CD4-positive, alpha-beta T cell (primary cell): Measurements from ENCODE around the gene FGFR4. TPM values are rescaled to one million over a fixed set of nuclear protein-coding genes. Genes with fewer than 3 reads are reported as not detected.

Source experiments
- ATAC-seq: fragments of 200-7000 bp; cut with Tn5 transposase; one replicate; pipeline ENCODE4 v1.10.0; 2022; ENCODE audit warnings: mild to moderate bottlenecking; ENCODE audit not compliant: poor library complexity
- CTCF ChIA-PET: fragments of 350-600 bp; sonication (Branson Sonifier 250); formaldehyde crosslinking; loops from one replicate; lab custom pipeline; 2021; ENCODE audit warnings: antibody characterized with exemption, inconsistent platforms; lab: Charles Lee
- POLR2A ChIA-PET: fragments of 350-600 bp; sonication (Branson Sonifier 250); formaldehyde crosslinking; loops from one replicate; lab custom pipeline; 2021; ENCODE audit warnings: antibody characterized with exemption, inconsistent platforms; lab: Charles Lee
- DNase-seq, 14 experiments: peaks; one replicate each; pipeline ENCODE4 v3.0.0-alpha.2; 2013 to 2020; ENCODE audit warnings: mixed read lengths in 2 of 14
- H3K27ac ChIP-seq, 2 donors: one replicate each; pipeline versions ENCODE4 v1.5.1 to v1.7.0; 2013; ENCODE audit warnings: low read length in 2 of 2, low read depth in 1 of 2, mild to moderate bottlenecking in 1 of 2
- H3K27me3 ChIP-seq, 2 experiments: 1 replicate in 1 of 2; 2 replicates in 1 of 2; pipeline versions ENCODE4 v1.6.1 to v1.7.0; 2013; ENCODE audit warnings: low read length in 2 of 2, control low read depth in 1 of 2, mild to moderate bottlenecking in 1 of 2, moderate library complexity in 1 of 2; ENCODE audit not compliant: insufficient read depth in 2 of 2, control insufficient read depth in 1 of 2
- H3K36me3 ChIP-seq: one replicate; pipeline ENCODE4 v1.6.1; 2013; ENCODE audit warnings: low read length, control low read depth; ENCODE audit not compliant: insufficient read depth
- H3K4me1 ChIP-seq: one replicate; pipeline ENCODE4 v1.6.1; 2013; ENCODE audit warnings: low read length, control low read depth; ENCODE audit not compliant: insufficient read depth
- H3K4me3 ChIP-seq: one replicate; pipeline ENCODE4 v1.5.1; 2013; ENCODE audit warnings: mild to moderate bottlenecking, low read length, moderate library complexity
- H3K9me3 ChIP-seq, 2 experiments: 1 replicate in 1 of 2; 2 replicates in 1 of 2; pipeline versions ENCODE4 v1.6.1 to v1.7.0; 2013; ENCODE audit warnings: low read length in 2 of 2, mild to moderate bottlenecking in 2 of 2, control low read depth in 1 of 2, moderate library complexity in 1 of 2; ENCODE audit not compliant: control insufficient read depth in 1 of 2, insufficient read depth in 1 of 2
- H3K27ac Mint-ChIP-seq: one replicate; pipeline ENCODE4 v1.8.0; 2020; ENCODE audit warnings: mixed read lengths
- H3K27me3 Mint-ChIP-seq: one replicate; pipeline ENCODE4 v1.8.0; 2021; ENCODE audit warnings: mixed read lengths
- H3K36me3 Mint-ChIP-seq: one replicate; pipeline ENCODE4 v1.8.0; 2021; ENCODE audit warnings: low read depth, mixed read lengths
- H3K4me1 Mint-ChIP-seq: one replicate; pipeline ENCODE4 v1.8.0; 2021; ENCODE audit warnings: low read depth, mixed read lengths
- H3K4me3 Mint-ChIP-seq: one replicate; pipeline ENCODE4 v1.8.0; 2020; ENCODE audit warnings: mild to moderate bottlenecking, mixed read lengths
- H3K9me3 Mint-ChIP-seq: one replicate; pipeline ENCODE4 v1.8.0; 2020; ENCODE audit warnings: mixed read lengths
- intact Hi-C, 2 experiments: fragments of 100-400 bp; cut with DNase I in 1 of 2; cut with micrococcal nuclease in 1 of 2; formaldehyde crosslinking; loops; one replicate each; pipeline versions ENCODE4 v1.15.1 to v1.9.0; 2023 to 2025; cut with DNase I, micrococcal nuclease
- total RNA-seq, 174 experiments: library from RNA in 2 of 174; stranded (reverse) in 2 of 174; gene quantifications; one replicate each; pipeline ENCODE4 v1.2.3 and lab custom pipeline; 2021 to 2026
- TF ChIP-seq, protein P1 (sequence below): fragments of 200-600 bp; IDR thresholded peaks from one replicate; pipeline ENCODE4 v1.8.0; 2022; ENCODE audit warnings: antibody characterized with exemption, mild to moderate bottlenecking

Gene FGFR4
- total RNA-seq, 2 experiments from 2014 or later, result 2.8 to 3.1 TPM

DNA sequence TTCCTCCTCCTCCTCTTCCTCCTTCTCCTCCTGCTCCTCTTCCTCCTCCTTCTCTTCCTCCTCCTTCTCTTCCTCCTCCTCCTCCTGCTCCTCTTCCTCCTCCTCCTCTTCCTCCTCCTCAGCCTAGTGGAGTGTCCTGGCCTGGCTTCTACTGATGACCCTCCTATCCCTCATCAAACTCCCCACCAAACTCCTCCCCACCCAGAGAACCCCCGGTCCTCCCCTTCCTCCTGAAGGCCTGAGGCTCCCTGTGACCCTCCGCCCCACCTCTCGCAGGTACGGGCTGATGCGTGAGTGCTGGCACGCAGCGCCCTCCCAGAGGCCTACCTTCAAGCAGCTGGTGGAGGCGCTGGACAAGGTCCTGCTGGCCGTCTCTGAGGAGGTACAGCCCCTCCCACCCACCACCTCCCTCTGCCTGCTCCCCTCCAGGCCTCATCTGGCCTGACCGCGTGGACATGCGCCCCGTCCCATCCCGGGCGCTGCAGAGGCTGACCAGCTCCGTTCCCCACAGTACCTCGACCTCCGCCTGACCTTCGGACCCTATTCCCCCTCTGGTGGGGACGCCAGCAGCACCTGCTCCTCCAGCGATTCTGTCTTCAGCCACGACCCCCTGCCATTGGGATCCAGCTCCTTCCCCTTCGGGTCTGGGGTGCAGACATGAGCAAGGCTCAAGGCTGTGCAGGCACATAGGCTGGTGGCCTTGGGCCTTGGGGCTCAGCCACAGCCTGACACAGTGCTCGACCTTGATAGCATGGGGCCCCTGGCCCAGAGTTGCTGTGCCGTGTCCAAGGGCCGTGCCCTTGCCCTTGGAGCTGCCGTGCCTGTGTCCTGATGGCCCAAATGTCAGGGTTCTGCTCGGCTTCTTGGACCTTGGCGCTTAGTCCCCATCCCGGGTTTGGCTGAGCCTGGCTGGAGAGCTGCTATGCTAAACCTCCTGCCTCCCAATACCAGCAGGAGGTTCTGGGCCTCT, 10.6 kb downstream of the FGFR4 start:
- Histone ChIP-seq H3K9me3 (peaks cover 0 to 5% of the 10 kb centered on the region in 2 experiments), H3K27ac (no peak overlapping the region), H3K36me3 (no peaks in the 10 kb centered on the region), H3K4me3 (no peak overlapping the region), H3K27me3 (peaks cover 0 to 6% of the 10 kb centered on the region in 2 experiments), H3K4me1 (no peaks in the 10 kb centered on the region)
- DNase-seq (no peak), ATAC-seq (no peak)
- no peak overlapping the region for H3K27ac Mint-ChIP-seq
- intact Hi-C loops, result no loop called here
- TF ChIP-seq, protein P1, sequence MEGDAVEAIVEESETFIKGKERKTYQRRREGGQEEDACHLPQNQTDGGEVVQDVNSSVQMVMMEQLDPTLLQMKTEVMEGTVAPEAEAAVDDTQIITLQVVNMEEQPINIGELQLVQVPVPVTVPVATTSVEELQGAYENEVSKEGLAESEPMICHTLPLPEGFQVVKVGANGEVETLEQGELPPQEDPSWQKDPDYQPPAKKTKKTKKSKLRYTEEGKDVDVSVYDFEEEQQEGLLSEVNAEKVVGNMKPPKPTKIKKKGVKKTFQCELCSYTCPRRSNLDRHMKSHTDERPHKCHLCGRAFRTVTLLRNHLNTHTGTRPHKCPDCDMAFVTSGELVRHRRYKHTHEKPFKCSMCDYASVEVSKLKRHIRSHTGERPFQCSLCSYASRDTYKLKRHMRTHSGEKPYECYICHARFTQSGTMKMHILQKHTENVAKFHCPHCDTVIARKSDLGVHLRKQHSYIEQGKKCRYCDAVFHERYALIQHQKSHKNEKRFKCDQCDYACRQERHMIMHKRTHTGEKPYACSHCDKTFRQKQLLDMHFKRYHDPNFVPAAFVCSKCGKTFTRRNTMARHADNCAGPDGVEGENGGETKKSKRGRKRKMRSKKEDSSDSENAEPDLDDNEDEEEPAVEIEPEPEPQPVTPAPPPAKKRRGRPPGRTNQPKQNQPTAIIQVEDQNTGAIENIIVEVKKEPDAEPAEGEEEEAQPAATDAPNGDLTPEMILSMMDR, result no peak
- no peaks in the 10 kb centered on the region for H3K27me3 Mint-ChIP-seq
- H3K4me1 Mint-ChIP-seq, result no peaks in the 10 kb centered on the region
- H3K9me3 Mint-ChIP-seq, result no peaks in the 10 kb centered on the region
- POLR2A ChIA-PET, result no interaction called here
- H3K36me3 Mint-ChIP-seq, result no peaks in the 10 kb centered on the region
- CTCF ChIA-PET, result no interaction called here
- H3K4me3 Mint-ChIP-seq, result no peak overlapping the region

GRCh38 chr5:177098120-177098469, 11.4 kb downstream of the FGFR4 start:
- POLR2A ChIA-PET, result no interaction called here
- Histone ChIP-seq H3K4me3 (no peak overlapping the region), H3K4me1 (no peaks in the 10 kb centered on the region), H3K36me3 (no peaks in the 10 kb centered on the region), H3K27ac (no peak overlapping the region), H3K9me3 (peaks cover 0 to 5% of the 10 kb centered on the region in 2 experiments), H3K27me3 (peaks cover 0 to 6% of the 10 kb centered on the region in 2 experiments)
- Mint-ChIP-seq H3K4me1 (no peaks in the 10 kb centered on the region), H3K27ac (no peak overlapping the region), H3K36me3 (no peaks in the 10 kb centered on the region), H3K4me3 (no peak overlapping the region), H3K9me3 (no peaks in the 10 kb centered on the region), H3K27me3 (no peaks in the 10 kb centered on the region)
- DNase-seq (no peak), ATAC-seq (no peak)
- TF ChIP-seq, protein P1, result no peak
- CTCF ChIA-PET, result no interaction called here
- intact Hi-C loops, result no loop called here

DNA sequence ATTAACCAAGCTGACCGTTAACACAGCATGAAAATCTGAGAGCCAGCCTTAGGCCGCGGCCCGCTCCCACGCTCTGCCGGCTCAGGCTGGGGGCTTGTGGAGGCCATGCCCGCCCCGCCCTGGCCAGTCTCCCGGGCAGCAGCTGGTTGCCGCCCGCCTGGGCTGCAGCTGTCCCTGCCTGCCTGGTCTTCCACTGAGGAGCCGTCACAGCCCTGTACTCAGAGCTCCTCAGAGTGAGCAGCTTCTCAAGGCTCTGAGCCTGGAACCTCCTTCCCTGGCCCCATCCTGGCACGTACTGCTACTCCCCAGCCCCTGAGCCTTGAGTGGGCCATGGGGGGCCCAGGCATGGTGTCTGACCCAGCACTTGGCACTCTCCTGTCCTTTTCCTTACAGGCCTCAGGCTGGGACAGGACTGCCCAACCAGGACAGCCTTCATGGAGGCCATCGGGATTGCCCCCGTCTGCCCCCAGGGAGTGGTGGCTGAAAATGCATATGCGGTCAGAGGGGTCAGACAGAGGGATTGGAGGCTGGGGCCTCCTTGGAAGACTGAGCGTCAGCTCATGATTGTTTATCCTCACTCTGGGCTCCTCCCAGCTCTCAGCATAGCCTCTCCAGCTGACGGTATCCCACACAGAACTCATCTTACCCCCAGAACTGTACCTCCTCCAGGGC, 11.9 kb downstream of the FGFR4 start:
- Histone ChIP-seq H3K4me3 (no peak overlapping the region), H3K9me3 (peaks cover 0 to 5% of the 10 kb centered on the region in 2 experiments), H3K36me3 (no peaks in the 10 kb centered on the region), H3K27ac (no peak overlapping the region), H3K27me3 (peaks cover 0 to 6% of the 10 kb centered on the region in 2 experiments), H3K4me1 (no peaks in the 10 kb centered on the region)
- Mint-ChIP-seq H3K36me3 (no peaks in the 10 kb centered on the region), H3K4me1 (no peaks in the 10 kb centered on the region), H3K27me3 (no peaks in the 10 kb centered on the region), H3K4me3 (no peak overlapping the region), H3K27ac (no peak overlapping the region), H3K9me3 (no peaks in the 10 kb centered on the region)
- CTCF ChIA-PET, result no interaction called here
- TF ChIP-seq, protein P1, result no peak
- intact Hi-C loops, result no loop called here
- ATAC-seq (no peak), DNase-seq (no peak)
- POLR2A ChIA-PET, result no interaction called here
